Breast epithelium (tissue), 4 donors: ENCODE data around the gene FRMPD1. TPM values are rescaled to one million over a fixed set of nuclear protein-coding genes. Genes with fewer than 3 reads are reported as not detected.

Experiments
- DNase-seq, 2 donors: peaks; one replicate each; pipeline ENCODE4 v3.0.0-alpha.2; 2019; ENCODE audit warnings: low spot score in 2 of 2
- H3K27ac ChIP-seq, 2 donors: fragments of 200-600 bp; sonication (generic) in 1 of 2; one replicate each; pipeline ENCODE4 v1.5.1; 2016 to 2019; ENCODE audit warnings: mild to moderate bottlenecking in 1 of 2
- H3K27me3 ChIP-seq, 2 donors: fragments of 200-600 bp; sonication (generic) in 1 of 2; one replicate each; pipeline versions ENCODE4 v1.5.1 to v1.6.0; 2017 to 2019; ENCODE audit warnings: control low read depth in 1 of 2, mild to moderate bottlenecking in 1 of 2
- H3K36me3 ChIP-seq: fragments of 200-600 bp; one replicate; pipeline ENCODE4 v1.5.1; 2019
- H3K4me1 ChIP-seq, 2 donors: fragments of 200-600 bp; sonication (generic); one replicate each; pipeline ENCODE4 v1.5.1; 2016 to 2019; ENCODE audit warnings: control low read depth in 1 of 2
- H3K4me3 ChIP-seq, 3 donors: fragments of 200-600 bp; sonication (generic); 1 replicate in 2 of 3; 2 replicates in 1 of 3; pipeline ENCODE4 v1.5.1; 2016 to 2019; ENCODE audit warnings: mild to moderate bottlenecking in 3 of 3, moderate library complexity in 2 of 3
- H3K9me3 ChIP-seq, 2 donors: fragments of 200-600 bp; sonication (generic) in 1 of 2; one replicate each; pipeline ENCODE4 v1.5.1; 2016 to 2019; ENCODE audit warnings: control low read depth in 1 of 2
- CTCF ChIP-seq, 3 donors: fragments of 450-650 bp; IDR thresholded peaks; one replicate each; pipeline ENCODE4 v1.5.1; 2016 to 2017; ENCODE audit warnings: antibody characterized with exemption in 3 of 3, mild to moderate bottlenecking in 3 of 3, moderate library complexity in 3 of 3
- POLR2A ChIP-seq: fragments of 450-650 bp; IDR thresholded peaks from one replicate; pipeline ENCODE4 v1.6.1; 2016; ENCODE audit warnings: antibody characterized with exemption, mild to moderate bottlenecking, moderate library complexity
- POLR2AphosphoS5 ChIP-seq, 3 donors: sonication (generic); formaldehyde crosslinking; IDR thresholded peaks; one replicate each; pipeline ENCODE4 v1.6.1; 2017; ENCODE audit warnings: antibody characterized with exemption in 3 of 3
- intact Hi-C: fragments of 100-400 bp; cut with DNase I; formaldehyde crosslinking; loops from one replicate; pipeline ENCODE4 v1.15.1; 2023; ENCODE audit warnings: low total_unique reads
- total RNA-seq, 3 donors: library from RNA; depleted of rRNA; stranded (reverse); fragments of >200 nt; gene quantifications; one replicate each; pipeline ENCODE4 v1.1.0, GENCODE V29; 2016

FRMPD1 gene
- total RNA-seq, 3 donors from 2014 or later, result 0.16 to 1.6 (median 0.59) TPM

DNA sequence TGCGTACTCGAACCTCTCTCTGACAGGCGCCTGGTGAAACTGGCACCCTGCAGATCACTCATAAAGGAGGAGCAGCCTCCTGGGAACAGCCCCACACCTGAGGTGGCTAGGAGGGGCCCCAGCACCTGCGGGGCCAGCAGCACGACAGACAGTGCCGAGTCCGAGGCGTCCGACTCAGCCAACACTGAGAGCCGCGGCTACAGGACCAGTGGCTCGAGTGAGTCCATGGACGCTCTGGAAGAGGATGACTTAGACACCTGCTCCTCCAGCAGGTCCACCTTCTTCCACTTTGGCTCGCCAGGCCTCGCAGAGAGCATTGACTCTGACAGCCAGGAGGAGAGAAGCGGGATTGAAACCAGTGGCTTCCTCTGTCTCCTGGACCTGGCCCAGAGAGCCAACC lies 89.4 kb downstream of the FRMPD1 start:
- H3K4me3 ChIP-seq, result no peak overlapping the region
- no peaks in the 10 kb centered on the region for H3K27me3 ChIP-seq
- no peak for DNase-seq
- no peaks in the 10 kb centered on the region for H3K4me1 ChIP-seq
- no peak overlapping the region for H3K27ac ChIP-seq
- H3K9me3 ChIP-seq, result no peaks in the 10 kb centered on the region
- TF ChIP-seq CTCF (IDR thresholded peaks at IDR 0.05) (no peak), POLR2AphosphoS5 (IDR thresholded peaks at IDR 0.05) (no peak), POLR2A (no peak)
- no peaks in the 10 kb centered on the region for H3K36me3 ChIP-seq
- intact Hi-C loops, result loop anchor here (10.0 kb wide), 2 partner anchors 315 to 665 kb away; partner anchors contain the start of gene GRHPR

- Histone ChIP-seq H3K27ac (no peak overlapping the region), H3K36me3 (no peaks in the 10 kb centered on the region), H3K4me3 (no peak overlapping the region), H3K4me1 (no peaks in the 10 kb centered on the region), H3K9me3 (no peaks in the 10 kb centered on the region), H3K27me3 (no peaks in the 10 kb centered on the region)
- intact Hi-C loops, result loop anchor here (10.0 kb wide), 2 partner anchors 316 to 664 kb away; partner anchors contain the start of gene GRHPR
- no peak for DNase-seq
- no peak for TF ChIP-seq POLR2AphosphoS5 (IDR thresholded peaks at IDR 0.05)
- TF ChIP-seq POLR2A, result no peak
- TF ChIP-seq CTCF (IDR thresholded peaks at IDR 0.05), result no peak
Measured at GRCh38 chr9:37740631-37741328, 90.0 kb downstream of the FRMPD1 start.

GRCh38 chr9:37745970-37746369 lies 95.2 kb downstream of the FRMPD1 start:
- Histone ChIP-seq H3K36me3 (no peaks in the 10 kb centered on the region), H3K9me3 (no peaks in the 10 kb centered on the region), H3K4me3 (no peak overlapping the region), H3K27ac (no peak overlapping the region), H3K4me1 (no peaks in the 10 kb centered on the region), H3K27me3 (no peaks in the 10 kb centered on the region)
- intact Hi-C loops, result loop anchor here (5.0 to 10.0 kb wide), 3 partner anchors 321 to 659 kb away; partner anchors contain the start of gene GRHPR
- DNase-seq, result no peak
- TF ChIP-seq POLR2A (no peak), POLR2AphosphoS5 (IDR thresholded peaks at IDR 0.05) (no peak), CTCF (IDR thresholded peaks at IDR 0.05) (no peak)

GRCh38 chr9:37746448-37747270 lies 95.9 kb downstream of the FRMPD1 start:
- H3K27ac ChIP-seq, result no peak overlapping the region
- intact Hi-C loops, result loop anchor here (5.0 to 10.0 kb wide), 3 partner anchors 322 to 658 kb away; partner anchors contain the start of gene GRHPR
- H3K27me3 ChIP-seq, result no peaks in the 10 kb centered on the region
- no peaks in the 10 kb centered on the region for H3K36me3 ChIP-seq
- no peak for DNase-seq
- TF ChIP-seq POLR2AphosphoS5 (IDR thresholded peaks at IDR 0.05), result no peak
- no peak for TF ChIP-seq POLR2A
- TF ChIP-seq CTCF (IDR thresholded peaks at IDR 0.05), result no peak
- no peak overlapping the region for H3K4me3 ChIP-seq
- H3K9me3 ChIP-seq, result no peaks in the 10 kb centered on the region
- H3K4me1 ChIP-seq, result no peaks in the 10 kb centered on the region
